Measurements from ENCODE around the gene MLLT3. TPM values are rescaled to one million over a fixed set of nuclear protein-coding genes. Genes with fewer than 3 reads are reported as not detected.

Gene MLLT3
- total RNA-seq, 1 experiment from 2014 or later = 21.6 TPM

DNA sequence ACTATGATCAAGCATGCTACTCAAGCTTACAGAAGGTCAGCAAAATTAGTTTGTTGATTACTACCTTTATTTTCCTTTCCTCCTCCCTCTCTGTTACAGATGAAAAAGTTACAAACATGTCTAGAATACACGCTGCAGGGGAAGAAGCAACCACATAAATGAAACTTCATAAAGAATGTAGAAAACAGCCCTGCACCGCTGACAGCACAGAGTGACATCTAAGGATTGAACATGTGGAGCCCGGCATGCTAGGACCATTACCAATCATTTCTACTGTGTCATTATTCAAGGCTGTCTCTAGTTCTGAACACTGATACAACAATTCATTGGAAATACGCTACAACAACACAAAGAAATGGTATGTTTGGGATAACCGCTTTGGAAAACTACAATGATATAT, 261.1 kb downstream of the MLLT3 start:
- CTCF ChIA-PET = no interaction called here
- DNase-seq = no peak
- intact Hi-C loops (cut with micrococcal nuclease; ENCODE audit: unreplicated experiment) = no loop called here
- Histone ChIP-seq H3K4me3 (no peak overlapping the region), H3K36me3 (ENCODE audit: low read depth) (no peaks in the 10 kb centered on the region), H3K79me2 (ENCODE audit: low read depth) (no peaks in the 10 kb centered on the region), H3K9me2 (ENCODE audit: insufficient read depth) (no peaks in the 10 kb centered on the region), H3K9me3 (ENCODE audit: insufficient read depth, low read depth) (no peaks in the 10 kb centered on the region), H3K27me3 (ENCODE audit: insufficient read depth, low read depth) (no peaks in the 10 kb centered on the region), H3F3A (ENCODE audit: insufficient read depth, low read depth) (peaks cover 14% of the 10 kb centered on the region; the same call in 1 of the 2 replicates), H3K27ac (no peak overlapping the region), H4K20me1 (ENCODE audit: insufficient read depth) (no peaks in the 10 kb centered on the region), H3K4me2 (no peak overlapping the region), H2AFZ (no peak overlapping the region), H3K4me1 (replicated peaks; ENCODE audit: insufficient read depth) (peaks cover 24% of the 10 kb centered on the region)
- no peak for TF ChIP-seq EZH2 (IDR thresholded peaks at IDR 0.05; ENCODE audit: low read depth)
- TF ChIP-seq, protein P1, sequence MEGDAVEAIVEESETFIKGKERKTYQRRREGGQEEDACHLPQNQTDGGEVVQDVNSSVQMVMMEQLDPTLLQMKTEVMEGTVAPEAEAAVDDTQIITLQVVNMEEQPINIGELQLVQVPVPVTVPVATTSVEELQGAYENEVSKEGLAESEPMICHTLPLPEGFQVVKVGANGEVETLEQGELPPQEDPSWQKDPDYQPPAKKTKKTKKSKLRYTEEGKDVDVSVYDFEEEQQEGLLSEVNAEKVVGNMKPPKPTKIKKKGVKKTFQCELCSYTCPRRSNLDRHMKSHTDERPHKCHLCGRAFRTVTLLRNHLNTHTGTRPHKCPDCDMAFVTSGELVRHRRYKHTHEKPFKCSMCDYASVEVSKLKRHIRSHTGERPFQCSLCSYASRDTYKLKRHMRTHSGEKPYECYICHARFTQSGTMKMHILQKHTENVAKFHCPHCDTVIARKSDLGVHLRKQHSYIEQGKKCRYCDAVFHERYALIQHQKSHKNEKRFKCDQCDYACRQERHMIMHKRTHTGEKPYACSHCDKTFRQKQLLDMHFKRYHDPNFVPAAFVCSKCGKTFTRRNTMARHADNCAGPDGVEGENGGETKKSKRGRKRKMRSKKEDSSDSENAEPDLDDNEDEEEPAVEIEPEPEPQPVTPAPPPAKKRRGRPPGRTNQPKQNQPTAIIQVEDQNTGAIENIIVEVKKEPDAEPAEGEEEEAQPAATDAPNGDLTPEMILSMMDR (conservative IDR thresholded peaks at IDR 0.05) = no peak
- BruUV-seq (replicated peaks) = no TSS peak
- POLR2A ChIA-PET (ENCODE audit: unreplicated experiment) = no interaction called here

GRCh38 chr9:20358207-20358606, 264.1 kb downstream of the MLLT3 start:
- peaks cover 24% of the 10 kb centered on the region for H3K4me1 ChIP-seq (replicated peaks; ENCODE audit: insufficient read depth)
- peaks cover 14% of the 10 kb centered on the region; the same call in 1 of the 2 replicates for H3F3A ChIP-seq (ENCODE audit: insufficient read depth, low read depth)
- ChIA-PET CTCF (no interaction called here), POLR2A (ENCODE audit: unreplicated experiment) (no interaction called here)
- H4K20me1 ChIP-seq (ENCODE audit: insufficient read depth) = no peaks in the 10 kb centered on the region
- no peaks in the 10 kb centered on the region for H3K79me2 ChIP-seq (ENCODE audit: low read depth)
- H3K9me2 ChIP-seq (ENCODE audit: insufficient read depth) = no peaks in the 10 kb centered on the region
- no peaks in the 10 kb centered on the region for H3K36me3 ChIP-seq (ENCODE audit: low read depth)
- intact Hi-C loops (cut with micrococcal nuclease; ENCODE audit: unreplicated experiment) = loop anchor here (5.0 kb wide), 2 partner anchors 154 to 194 kb away; no protein-coding TSS in a partner anchor
- H3K27ac ChIP-seq = peak overlapping the region; percentile 43; the same call in 1 of the 2 replicates
- H3K9me3 ChIP-seq (ENCODE audit: insufficient read depth, low read depth) = no peaks in the 10 kb centered on the region
- BruUV-seq (replicated peaks) = no TSS peak
- H3K27me3 ChIP-seq (ENCODE audit: insufficient read depth, low read depth) = no peaks in the 10 kb centered on the region
- H3K4me3 ChIP-seq = peak overlapping the region; percentile 4; the same call in 1 of the 2 replicates
- TF ChIP-seq EZH2 (IDR thresholded peaks at IDR 0.05; ENCODE audit: low read depth) = no peak
- TF ChIP-seq, protein P1 (conservative IDR thresholded peaks at IDR 0.05) = no peak
- peak overlapping the region; percentile 72 for H3K4me2 ChIP-seq
- DNase-seq = peak in 1 of 2 experiments; percentile 87
- H2AFZ ChIP-seq = no peak overlapping the region

- intact Hi-C loops (cut with micrococcal nuclease; ENCODE audit: unreplicated experiment) = loop anchor here (5.0 kb wide), 2 partner anchors 155 to 195 kb away; no protein-coding TSS in a partner anchor
- Histone ChIP-seq H3K4me2 (peak overlapping the region; percentile 72), H3K27me3 (ENCODE audit: insufficient read depth, low read depth) (no peaks in the 10 kb centered on the region), H2AFZ (0 out of 2 replicates have a peak overlapping the region, but pooled peaks have one; percentile 22), H3K27ac (peak overlapping the region; percentile 51), H3K4me1 (replicated peaks; ENCODE audit: insufficient read depth) (peaks cover 24% of the 10 kb centered on the region), H3K79me2 (ENCODE audit: low read depth) (no peaks in the 10 kb centered on the region), H3K36me3 (ENCODE audit: low read depth) (no peaks in the 10 kb centered on the region), H3F3A (ENCODE audit: insufficient read depth, low read depth) (peaks cover 14% of the 10 kb centered on the region; the same call in 1 of the 2 replicates), H3K9me3 (ENCODE audit: insufficient read depth, low read depth) (no peaks in the 10 kb centered on the region), H3K4me3 (peak overlapping the region; percentile 30; the same call in 1 of the 2 replicates), H3K9me2 (ENCODE audit: insufficient read depth) (no peaks in the 10 kb centered on the region), H4K20me1 (ENCODE audit: insufficient read depth) (no peaks in the 10 kb centered on the region)
- TF ChIP-seq, protein P1 (conservative IDR thresholded peaks at IDR 0.05) = no peak
- no peak for TF ChIP-seq EZH2 (IDR thresholded peaks at IDR 0.05; ENCODE audit: low read depth)
- no TSS peak for BruUV-seq (replicated peaks)
- DNase-seq = peak in 1 of 2 experiments; percentile 68
- CTCF ChIA-PET = interaction anchor here (0.7 kb wide), 1 partner anchor 584 kb away, joined by 3 read pairs; no protein-coding TSS in a partner anchor
- POLR2A ChIA-PET (ENCODE audit: unreplicated experiment) = no interaction called here
Measured at GRCh38 chr9:20357037-20357432, 265.3 kb downstream of the MLLT3 start.
